NOMO-1 treated with DMSO at 0.1 percent for 48 hours (cell line): ENCODE results near the gene KRTAP5-9.
A peak's percentile ranks its signal among the peaks of the same experiment; 100 is the strongest.
"Not testable (repeated sequence)": the region's sequence is repeated elsewhere in the genome, so short reads cannot be mapped to it uniquely, and the experiment has no call there.

Source experiments
- DNase-seq: peaks from one replicate; lab custom pipeline; 2025; ENCODE audit not compliant: unreplicated experiment; lab: John Stamatoyannopoulos, UW

Gene KRTAP5-9

DNA sequence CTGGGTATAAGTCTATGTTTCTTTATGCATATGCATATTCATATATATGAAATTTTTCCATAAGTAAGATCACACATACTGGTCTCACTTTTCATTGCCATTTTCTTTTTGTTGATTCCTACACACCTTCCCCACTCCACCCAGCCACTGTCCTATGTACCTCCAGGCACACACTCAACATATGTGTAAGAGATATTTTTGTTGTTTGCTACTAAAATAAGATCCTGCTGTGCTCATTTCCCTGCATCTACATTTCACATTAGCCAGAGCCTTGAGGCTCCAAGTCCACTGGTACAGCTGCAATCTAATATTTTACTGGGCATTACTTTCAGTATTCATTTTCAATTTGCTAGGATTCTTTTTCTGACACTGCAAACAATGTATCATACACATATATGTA is 9.0 kb downstream of the KRTAP5-9 start:
- DNase-seq = no peak

- no peak for DNase-seq
Measured at GRCh38 chr11:71558996-71559395, 10.8 kb downstream of the KRTAP5-9 start.

DNA sequence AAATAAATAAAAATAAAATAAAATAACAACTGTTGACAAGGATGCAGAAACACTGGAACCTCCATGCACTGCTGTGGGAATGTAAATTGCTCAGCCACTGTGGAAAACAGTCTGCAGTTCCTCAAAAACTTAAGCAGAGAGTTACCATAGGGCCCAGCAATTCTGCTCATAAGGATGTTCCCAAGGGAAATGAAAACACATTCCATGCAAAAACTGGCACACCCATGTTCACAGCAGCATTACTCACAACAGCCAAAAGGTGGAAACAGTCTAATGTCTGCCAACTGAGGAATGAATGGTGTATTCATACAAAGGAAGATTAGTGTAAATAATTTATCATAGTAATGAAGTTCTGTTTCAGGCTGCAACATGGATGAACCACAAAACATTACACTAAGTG is 13.9 kb downstream of the KRTAP5-9 start:
- DNase-seq = no peak

DNA sequence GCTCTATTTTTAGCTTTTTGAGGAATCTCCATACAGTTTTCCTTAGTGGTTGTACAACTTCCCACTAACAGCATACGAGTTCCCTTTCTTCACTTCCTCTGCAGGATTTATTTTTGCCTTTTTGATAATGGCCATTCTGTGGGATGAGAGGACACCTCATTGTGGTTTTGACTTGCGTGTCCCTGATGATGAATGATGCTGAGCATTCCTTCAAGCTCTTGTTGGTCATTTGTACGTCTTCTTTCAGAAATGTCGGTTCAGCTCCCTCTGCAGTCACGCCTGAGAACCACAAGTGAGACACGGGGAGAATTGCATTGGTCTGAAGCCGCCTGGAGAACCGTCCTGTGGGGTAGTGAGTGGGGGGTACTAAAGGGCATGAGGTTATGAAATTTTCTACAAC is 15.2 kb downstream of the KRTAP5-9 start:
- DNase-seq = peak; percentile 28

DNA sequence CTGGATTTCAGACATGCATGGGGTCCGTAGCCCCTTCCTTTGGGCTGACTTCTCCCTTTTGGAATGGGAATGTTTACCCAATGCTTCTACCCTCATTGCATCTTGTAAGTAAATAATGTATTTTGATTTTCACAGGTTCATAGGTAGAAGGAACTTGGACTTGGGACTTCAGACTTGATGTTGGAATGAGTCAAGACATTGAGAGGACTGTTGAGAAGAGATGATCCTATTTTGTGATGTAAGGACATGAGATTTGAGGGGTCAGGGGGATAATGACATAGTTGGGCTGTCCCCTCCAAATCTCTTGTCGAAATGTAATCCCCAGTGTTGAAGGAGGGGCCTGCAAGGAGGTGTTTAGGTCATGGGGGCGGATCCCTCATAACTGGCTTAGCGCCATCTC is 16.2 kb downstream of the KRTAP5-9 start:
- DNase-seq = no peak

- no peak for DNase-seq
Measured at GRCh38 chr11:71565263-71565662, 17.0 kb downstream of the KRTAP5-9 start, which contains the start of gene KRTAP5-10. Gene KRTAP5-10, plus strand, starts transcription at chr11:71565563. Its CDS starts 25 bp downstream, at chr11:71565588.

DNA sequence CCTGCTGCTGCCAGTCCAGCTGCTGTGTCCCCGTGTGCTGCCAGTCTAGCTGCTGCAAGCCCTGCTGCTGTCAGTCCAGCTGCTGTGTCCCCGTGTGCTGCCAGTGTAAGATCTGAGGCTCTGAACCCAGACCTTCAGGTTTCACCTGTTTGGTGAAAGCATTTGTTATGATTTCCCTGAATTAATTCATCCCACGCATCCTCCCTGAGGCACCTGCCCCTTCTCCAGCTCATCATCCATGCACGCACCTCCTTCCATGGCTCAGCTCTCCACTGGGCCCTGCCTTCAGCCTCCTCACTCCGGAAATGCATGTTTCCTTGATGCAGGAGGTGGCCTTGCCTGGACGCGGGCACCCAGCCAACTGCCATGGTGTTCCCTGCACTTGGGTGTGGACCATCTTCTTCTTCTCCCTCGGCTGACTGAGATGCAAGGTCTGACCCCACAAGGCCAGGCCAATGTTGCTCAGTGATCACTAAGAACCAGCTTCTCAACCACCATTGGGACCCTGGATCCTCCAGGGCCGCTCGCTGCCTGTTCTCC is 17.9 kb downstream of the KRTAP5-9 start:
- no peak for DNase-seq

GRCh38 chr11:71566626-71567599 is 18.7 kb downstream of the KRTAP5-9 start:
- not testable (repeated sequence) for DNase-seq

GRCh38 chr11:71567633-71568032 is 19.4 kb downstream of the KRTAP5-9 start:
- not testable (repeated sequence) for DNase-seq

DNA sequence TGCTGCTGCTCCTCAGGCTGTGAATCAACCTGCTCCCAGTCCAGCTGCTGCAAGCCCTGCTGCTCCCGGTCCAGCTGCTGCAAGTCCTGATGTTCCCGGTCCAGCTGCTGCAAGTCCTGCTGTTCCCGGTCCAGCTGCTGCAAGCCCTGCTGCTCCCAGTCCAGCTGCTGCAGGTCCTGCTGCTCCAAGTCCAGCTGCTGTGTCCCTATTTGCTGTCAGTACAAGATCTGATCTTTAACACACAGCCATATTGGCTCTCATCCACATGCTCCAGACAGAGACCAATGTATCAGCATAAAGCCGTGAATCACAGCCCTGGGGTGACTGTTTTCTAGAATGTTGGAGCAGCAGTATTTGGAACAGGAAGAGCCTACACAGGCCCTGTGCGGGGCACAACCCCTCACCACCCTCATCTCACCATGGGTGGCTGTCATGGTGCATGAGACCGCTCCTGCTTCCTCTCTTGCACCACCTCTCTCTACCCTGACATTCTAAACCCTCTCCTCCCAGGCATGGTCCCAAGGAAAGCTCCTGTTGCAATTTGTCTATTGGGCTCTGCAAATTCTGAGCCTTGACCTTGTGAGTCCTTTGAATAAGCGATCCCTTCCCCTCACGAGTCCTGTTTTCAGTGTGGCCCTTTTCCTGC is 20.6 kb downstream of the KRTAP5-9 start:
- no peak for DNase-seq

GRCh38 chr11:71571101-71571850 is 23.1 kb downstream of the KRTAP5-9 start:
- not testable (repeated sequence) for DNase-seq

DNA sequence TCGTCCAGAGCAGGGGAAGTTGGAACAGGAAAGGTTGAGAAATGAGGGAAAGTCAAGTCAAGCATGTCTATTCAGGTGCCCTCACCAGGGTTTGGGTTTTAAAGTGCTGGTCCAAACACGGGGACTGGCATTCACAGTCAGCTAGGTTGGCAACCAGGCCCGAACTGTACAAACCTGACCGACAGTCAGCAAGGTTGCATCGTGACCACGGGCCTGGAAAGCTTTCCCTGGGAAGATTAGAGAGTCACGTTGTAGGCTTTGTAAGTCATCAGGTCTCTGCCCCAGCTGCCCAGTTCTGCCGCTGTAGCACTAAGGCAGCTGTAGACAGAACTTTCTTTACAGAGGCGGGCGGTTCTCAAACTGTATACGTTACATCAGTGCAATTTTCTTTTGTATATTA is 24.6 kb downstream of the KRTAP5-9 start:
- DNase-seq = no peak

GRCh38 chr11:71574418-71574817 is 26.2 kb downstream of the KRTAP5-9 start:
- DNase-seq = no peak

- no peak for DNase-seq
Measured at GRCh38 chr11:71575723-71576424, 27.7 kb downstream of the KRTAP5-9 start.

GRCh38 chr11:71576688-71577465 is 28.7 kb downstream of the KRTAP5-9 start:
- DNase-seq = not testable (repeated sequence)

DNA sequence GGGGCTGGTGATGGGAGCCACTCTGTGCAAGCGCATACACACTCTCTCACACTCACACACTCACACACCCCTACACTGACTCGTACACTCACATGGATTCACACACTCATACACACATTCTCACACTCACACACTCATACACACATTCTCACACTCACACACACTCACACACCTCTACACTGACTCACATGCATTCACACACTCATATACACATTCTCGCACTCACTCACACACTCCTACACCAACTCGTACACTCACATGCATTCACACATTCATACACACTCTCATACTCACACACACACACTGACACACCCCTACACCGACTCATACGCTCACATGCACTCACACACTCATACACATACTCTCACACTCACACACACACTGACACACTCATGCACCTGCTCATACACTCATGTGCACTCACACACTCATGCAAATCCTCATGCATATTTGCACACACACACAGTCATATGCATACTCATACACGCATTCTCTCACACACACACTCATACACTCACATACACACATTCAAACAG is 29.3 kb downstream of the KRTAP5-9 start:
- DNase-seq = no peak

DNA sequence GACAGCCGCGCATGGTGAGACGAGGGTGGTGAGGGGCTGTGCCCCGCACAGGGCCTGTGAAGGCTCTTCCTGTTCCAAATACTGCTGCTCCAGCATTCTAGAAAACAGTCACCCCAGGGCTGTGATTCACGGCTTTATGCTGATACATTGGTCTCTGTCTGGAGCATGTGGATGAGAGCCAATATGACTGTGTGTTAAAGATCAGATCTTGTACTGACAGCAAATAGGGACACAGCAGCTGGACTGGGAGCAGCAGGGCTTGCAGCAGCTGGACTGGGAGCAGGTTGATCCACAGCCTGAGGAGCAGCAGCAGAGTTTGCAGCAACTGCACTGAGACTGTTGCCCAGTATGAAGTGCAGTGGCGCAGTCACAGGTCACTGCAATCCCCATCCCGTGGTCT is 31.3 kb downstream of the KRTAP5-9 start:
- DNase-seq = not testable (repeated sequence)

DNA sequence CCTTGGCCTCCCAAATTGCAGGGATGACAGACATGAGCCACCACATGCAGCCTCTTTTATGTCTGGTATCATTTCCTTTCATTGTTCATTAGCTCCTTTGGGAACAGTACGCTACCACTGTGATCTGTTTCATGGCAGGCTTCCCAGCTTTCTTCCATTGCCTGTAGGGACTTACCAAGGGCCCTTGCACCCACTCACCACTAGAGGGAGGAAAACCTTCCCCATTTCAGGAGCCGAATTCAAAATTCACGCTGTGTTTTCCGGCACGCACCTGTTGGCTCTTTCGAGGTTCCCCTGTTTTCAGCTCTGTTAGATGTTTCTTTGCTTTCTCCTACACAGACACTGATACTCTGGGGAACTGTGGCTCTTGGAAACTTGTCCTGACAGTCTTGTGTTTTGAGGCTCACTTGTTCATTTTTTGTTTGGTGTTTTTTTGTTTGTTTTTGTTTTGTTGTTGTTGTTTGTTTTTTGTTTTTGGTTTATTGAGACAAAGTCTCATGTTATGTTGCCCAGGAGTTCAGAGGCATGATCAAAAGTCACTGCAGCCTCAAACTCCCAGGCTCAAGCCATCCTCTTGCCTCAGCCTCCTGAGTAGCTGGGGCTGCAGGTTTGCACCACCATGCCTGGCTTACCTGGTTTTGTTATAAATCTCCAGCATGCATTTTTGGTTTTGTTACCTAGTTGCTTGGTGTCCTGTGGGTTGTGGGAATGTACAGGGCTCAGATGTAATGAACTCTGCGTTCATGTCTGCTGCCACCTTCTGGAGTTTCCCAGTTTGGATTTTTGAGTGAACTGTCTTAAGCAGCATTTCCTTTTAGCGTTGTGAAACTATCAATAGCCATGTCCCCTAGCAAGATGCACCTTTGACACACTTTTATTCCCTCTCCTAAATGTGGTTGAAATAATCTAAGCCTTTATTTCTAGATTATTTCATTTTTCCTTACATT is 32.1 kb downstream of the KRTAP5-9 start:
- DNase-seq = no peak
